GM23338 (cell line): ENCODE results near the gene MINDY4.

Source experiments
- CREB1 ChIP-seq: fragments of 250-450 bp; sonication (Bioruptor Pico); IDR thresholded peaks from 2 replicates; pipeline ENCODE4 v1.5.0; 2020; ENCODE audit warnings: low read depth, mild to moderate bottlenecking, moderate library complexity
- EZH2 ChIP-seq: fragments of 200-600 bp; sonication (generic); IDR thresholded peaks from one replicate; pipeline ENCODE4 v1.8.0; 2017; ENCODE audit warnings: antibody characterized with exemption, mild to moderate bottlenecking, low read depth; ENCODE audit not compliant: unreplicated experiment
- EZH2phosphoT487 ChIP-seq: fragments of 200-600 bp; sonication (generic); IDR thresholded peaks from one replicate; pipeline ENCODE4 v1.8.1; 2018; ENCODE audit warnings: antibody characterized with exemption; ENCODE audit not compliant: unreplicated experiment
- JUNB ChIP-seq: IDR thresholded peaks from one replicate; pipeline ENCODE4 v1.6.1; 2016; ENCODE audit warnings: antibody characterized with exemption; ENCODE audit not compliant: unreplicated experiment
- POLR2AphosphoS5 ChIP-seq: IDR thresholded peaks from 2 replicates; pipeline ENCODE4 v1.6.1; 2016; ENCODE audit warnings: antibody characterized with exemption, low read depth
- TF ChIP-seq, protein P1 (sequence below), 2 experiments: fragments of 200-600 bp in 1 of 2; sonication (generic) in 1 of 2; conservative IDR thresholded peaks; 2 replicates each; pipeline versions ENCODE4 v1.5.1 to v1.6.1; 2016 to 2017; ENCODE audit warnings: antibody characterized with exemption in 2 of 2, low read depth in 2 of 2, mild to moderate bottlenecking in 2 of 2, moderate library complexity in 1 of 2
- TF ChIP-seq, protein P2 (sequence below): IDR thresholded peaks from one replicate; pipeline ENCODE4 v1.6.1; 2018; ENCODE audit warnings: antibody characterized with exemption; ENCODE audit not compliant: unreplicated experiment

DNA sequence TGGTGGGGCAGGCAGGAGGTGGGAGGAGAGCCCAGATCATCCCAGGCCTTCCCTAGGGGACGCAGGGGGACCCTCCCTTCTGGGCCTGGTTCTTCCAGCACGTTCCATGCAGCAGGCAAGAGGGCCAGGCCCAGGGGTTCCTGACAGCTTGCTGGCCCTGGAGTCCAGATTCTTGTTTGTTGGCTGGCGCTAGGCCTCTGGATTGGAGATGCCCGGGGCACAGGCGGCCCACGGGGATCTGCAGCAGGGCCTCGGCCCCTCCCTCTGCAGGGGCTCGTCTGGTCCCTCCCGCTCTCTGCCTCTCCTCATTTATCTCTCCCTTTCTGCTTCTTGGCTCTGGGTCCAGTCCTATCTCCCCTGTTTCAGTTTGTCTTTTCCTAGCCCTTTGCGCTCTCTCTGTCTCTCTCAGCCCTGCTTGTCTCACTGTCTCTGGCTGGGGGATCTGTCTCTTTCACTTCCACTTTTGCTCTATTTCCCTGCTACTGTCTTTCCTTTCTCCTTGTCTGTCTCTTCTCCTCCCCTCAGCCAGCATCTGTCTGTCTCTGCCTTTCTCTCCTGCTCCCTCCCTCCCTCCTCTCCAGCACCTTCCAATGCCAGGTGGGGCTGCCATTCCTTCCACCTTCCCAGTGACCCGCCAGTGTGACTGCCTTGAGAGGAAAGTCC is 139.3 kb downstream of the MINDY4 start:
- no peak for TF ChIP-seq EZH2phosphoT487
- TF ChIP-seq, protein P1, sequence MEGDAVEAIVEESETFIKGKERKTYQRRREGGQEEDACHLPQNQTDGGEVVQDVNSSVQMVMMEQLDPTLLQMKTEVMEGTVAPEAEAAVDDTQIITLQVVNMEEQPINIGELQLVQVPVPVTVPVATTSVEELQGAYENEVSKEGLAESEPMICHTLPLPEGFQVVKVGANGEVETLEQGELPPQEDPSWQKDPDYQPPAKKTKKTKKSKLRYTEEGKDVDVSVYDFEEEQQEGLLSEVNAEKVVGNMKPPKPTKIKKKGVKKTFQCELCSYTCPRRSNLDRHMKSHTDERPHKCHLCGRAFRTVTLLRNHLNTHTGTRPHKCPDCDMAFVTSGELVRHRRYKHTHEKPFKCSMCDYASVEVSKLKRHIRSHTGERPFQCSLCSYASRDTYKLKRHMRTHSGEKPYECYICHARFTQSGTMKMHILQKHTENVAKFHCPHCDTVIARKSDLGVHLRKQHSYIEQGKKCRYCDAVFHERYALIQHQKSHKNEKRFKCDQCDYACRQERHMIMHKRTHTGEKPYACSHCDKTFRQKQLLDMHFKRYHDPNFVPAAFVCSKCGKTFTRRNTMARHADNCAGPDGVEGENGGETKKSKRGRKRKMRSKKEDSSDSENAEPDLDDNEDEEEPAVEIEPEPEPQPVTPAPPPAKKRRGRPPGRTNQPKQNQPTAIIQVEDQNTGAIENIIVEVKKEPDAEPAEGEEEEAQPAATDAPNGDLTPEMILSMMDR (conservative IDR thresholded peaks at IDR 0.05; ENCODE audit: low read depth in 2 of 2): no peak
- no peak for TF ChIP-seq EZH2
- TF ChIP-seq, protein P2, sequence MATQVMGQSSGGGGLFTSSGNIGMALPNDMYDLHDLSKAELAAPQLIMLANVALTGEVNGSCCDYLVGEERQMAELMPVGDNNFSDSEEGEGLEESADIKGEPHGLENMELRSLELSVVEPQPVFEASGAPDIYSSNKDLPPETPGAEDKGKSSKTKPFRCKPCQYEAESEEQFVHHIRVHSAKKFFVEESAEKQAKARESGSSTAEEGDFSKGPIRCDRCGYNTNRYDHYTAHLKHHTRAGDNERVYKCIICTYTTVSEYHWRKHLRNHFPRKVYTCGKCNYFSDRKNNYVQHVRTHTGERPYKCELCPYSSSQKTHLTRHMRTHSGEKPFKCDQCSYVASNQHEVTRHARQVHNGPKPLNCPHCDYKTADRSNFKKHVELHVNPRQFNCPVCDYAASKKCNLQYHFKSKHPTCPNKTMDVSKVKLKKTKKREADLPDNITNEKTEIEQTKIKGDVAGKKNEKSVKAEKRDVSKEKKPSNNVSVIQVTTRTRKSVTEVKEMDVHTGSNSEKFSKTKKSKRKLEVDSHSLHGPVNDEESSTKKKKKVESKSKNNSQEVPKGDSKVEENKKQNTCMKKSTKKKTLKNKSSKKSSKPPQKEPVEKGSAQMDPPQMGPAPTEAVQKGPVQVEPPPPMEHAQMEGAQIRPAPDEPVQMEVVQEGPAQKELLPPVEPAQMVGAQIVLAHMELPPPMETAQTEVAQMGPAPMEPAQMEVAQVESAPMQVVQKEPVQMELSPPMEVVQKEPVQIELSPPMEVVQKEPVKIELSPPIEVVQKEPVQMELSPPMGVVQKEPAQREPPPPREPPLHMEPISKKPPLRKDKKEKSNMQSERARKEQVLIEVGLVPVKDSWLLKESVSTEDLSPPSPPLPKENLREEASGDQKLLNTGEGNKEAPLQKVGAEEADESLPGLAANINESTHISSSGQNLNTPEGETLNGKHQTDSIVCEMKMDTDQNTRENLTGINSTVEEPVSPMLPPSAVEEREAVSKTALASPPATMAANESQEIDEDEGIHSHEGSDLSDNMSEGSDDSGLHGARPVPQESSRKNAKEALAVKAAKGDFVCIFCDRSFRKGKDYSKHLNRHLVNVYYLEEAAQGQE: no peak
- TF ChIP-seq JUNB: no peak
- no peak for TF ChIP-seq CREB1 (CRISPR knock-in tag)
- no peak for TF ChIP-seq POLR2AphosphoS5
